HG02571 (cell line): Measurements from ENCODE around the gene TPSD1.
"Not testable (repeated sequence)": the region's sequence is repeated elsewhere in the genome, so short reads cannot be mapped to it uniquely, and the experiment has no call there.

Source experiments
- ATAC-seq: cut with Tn5 transposase; IDR thresholded peaks from one replicate; pipeline ENCODE4 v1.9.1; 2021; ENCODE audit warnings: mild to moderate bottlenecking, moderate library complexity; ENCODE audit not compliant: unreplicated experiment

TPSD1 gene

GRCh38 chr16:1255276-1256122, at the start of gene TPSD1:
TSS of gene TPSD1 (plus strand) at chr16:1256069. CDS start at chr16:1256281, 212 bp downstream.
- not testable (repeated sequence) for ATAC-seq

- no peak for ATAC-seq
These were observed 49.5 kb upstream of the TPSD1 start for GRCh38 chr16:1206326-1206725.

GRCh38 chr16:1206786-1207185, 49.1 kb upstream of the TPSD1 start:
- ATAC-seq: no peak

GRCh38 chr16:1208239-1208830, 47.5 kb upstream of the TPSD1 start:
- ATAC-seq: no peak

- ATAC-seq: no peak
These were observed 46.8 kb upstream of the TPSD1 start for GRCh38 chr16:1209081-1209480.

- no peak for ATAC-seq
These were observed 45.4 kb upstream of the TPSD1 start for GRCh38 chr16:1210461-1210860.

- ATAC-seq: no peak
These were observed 44.2 kb upstream of the TPSD1 start for GRCh38 chr16:1211451-1212268.

- ATAC-seq: no peak
These were observed 43.2 kb upstream of the TPSD1 start for GRCh38 chr16:1212616-1213194.

GRCh38 chr16:1213231-1213630, 42.6 kb upstream of the TPSD1 start:
- no peak for ATAC-seq

GRCh38 chr16:1213796-1214372, 42.0 kb upstream of the TPSD1 start:
- ATAC-seq: no peak

GRCh38 chr16:1214719-1215118, 41.1 kb upstream of the TPSD1 start:
- ATAC-seq: no peak

GRCh38 chr16:1215574-1216295, 40.1 kb upstream of the TPSD1 start:
- no peak for ATAC-seq

- no peak for ATAC-seq
These were observed 39.6 kb upstream of the TPSD1 start for GRCh38 chr16:1216296-1216619.

GRCh38 chr16:1216681-1217400, 39.0 kb upstream of the TPSD1 start:
- ATAC-seq: no peak

- ATAC-seq: no peak
These were observed 38.3 kb upstream of the TPSD1 start for GRCh38 chr16:1217526-1217925.

GRCh38 chr16:1218061-1218929, 37.6 kb upstream of the TPSD1 start:
- no peak for ATAC-seq

GRCh38 chr16:1218930-1219611, 36.8 kb upstream of the TPSD1 start:
- ATAC-seq: no peak

- ATAC-seq: no peak
These were observed 35.7 kb upstream of the TPSD1 start for GRCh38 chr16:1220098-1220728.
